Tibial nerve (tissue), 3 donors: ENCODE measurements around the gene RETREG2.

ENCODE experiments used
- EP300 ChIP-seq, 2 donors: sonication (generic); formaldehyde crosslinking; IDR thresholded peaks; one replicate each; pipeline ENCODE4 v1.6.1; 2017; ENCODE audit warnings: antibody characterized with exemption in 2 of 2, mild to moderate bottlenecking in 1 of 2
- POLR2A ChIP-seq, 2 donors: fragments of 450-650 bp; IDR thresholded peaks; one replicate each; pipeline ENCODE4 v1.6.1; 2017; ENCODE audit warnings: antibody characterized with exemption in 2 of 2, mild to moderate bottlenecking in 2 of 2, moderate library complexity in 2 of 2

GRCh38 chr2:219199470-219200211 is 21.6 kb downstream of the RETREG2 start:
- TF ChIP-seq EP300 (IDR thresholded peaks at IDR 0.05), result no peak
- TF ChIP-seq POLR2A (IDR thresholded peaks at IDR 0.05), result no peak
